Right cardiac atrium (tissue), 5 donors: ENCODE data around the gene FITM2. TPM values are rescaled to one million over a fixed set of nuclear protein-coding genes. Genes with fewer than 3 reads are reported as not detected.
"Not testable (repeated sequence)": the region's sequence is repeated elsewhere in the genome, so short reads cannot be mapped to it uniquely, and the experiment has no call there.

Source experiments
- ATAC-seq, 2 donors: fragments of 200-7000 bp; cut with Tn5 transposase; one replicate each; pipeline versions ENCODE4 v1.8.0 to v1.9.1; 2020; ENCODE audit warnings: moderate library complexity in 2 of 2, mild to moderate bottlenecking in 1 of 2
- DNase-seq, 3 donors: peaks; one replicate each; pipeline ENCODE4 v3.0.0-alpha.2; 2020
- H3K27ac ChIP-seq: one replicate; pipeline ENCODE4 v1.5.1; 2013; ENCODE audit warnings: mild to moderate bottlenecking, low read length, control low read depth, moderate library complexity
- H3K27me3 ChIP-seq: one replicate; pipeline ENCODE4 v1.6.1; 2013; ENCODE audit not compliant: control insufficient read depth, insufficient read depth
- H3K4me1 ChIP-seq: one replicate; pipeline ENCODE4 v1.6.1; 2013; ENCODE audit warnings: low read length; ENCODE audit not compliant: control insufficient read depth, insufficient read depth
- H3K4me3 ChIP-seq: one replicate; pipeline ENCODE4 v1.5.1; 2013; ENCODE audit warnings: low read length, control low read depth
- H3K9me3 ChIP-seq: one replicate; pipeline ENCODE4 v1.6.1; 2013; ENCODE audit warnings: low read length; ENCODE audit not compliant: control insufficient read depth
- WGBS: extraction: QIAGEN DNeasy Blood & Tissue Kit; methylation state at CpG from one replicate; pipeline ENCODE4 v1.1.7; 2013; 5-methylcytosine and 5-hydroxymethylcytosine counted together
- intact Hi-C, 4 donors: fragments of 100-400 bp; cut with DNase I; formaldehyde crosslinking; loops; one replicate each; pipeline versions ENCODE4 v1.11.0 to v1.14.0; 2022 to 2023
- polyA plus RNA-seq: library from polyadenylated mRNA; stranded (reverse); fragments of 200-250 nt; gene quantifications from one replicate; pipeline ENCODE4 v1.2.3, GENCODE V29; 2013
- total RNA-seq, 4 donors: library from RNA; stranded (reverse); fragmentation: NEBNext Ultra II Directional; extraction: Animal tissue kit (Norgen Biotek cat#: 25700); gene quantifications; one replicate each; pipeline ENCODE4 v1.2.1, GENCODE V29; 2021
- donor health status: healthy with polysubstance abuse.
- donor health status: DM: no; HTN: yes; CAD: no.
- donor health status: DM: no; HTN: no; CAD: no.
- donor health status: DM: no; HTN: yes; CAD: no; lungs with severe emphysema.
- donor health status: DM: yes; HTN: yes; CAD: no.

FITM2 gene
- total and polyA plus RNA-seq, 5 donors: 57.1 to 150 (median 143) TPM

DNA sequence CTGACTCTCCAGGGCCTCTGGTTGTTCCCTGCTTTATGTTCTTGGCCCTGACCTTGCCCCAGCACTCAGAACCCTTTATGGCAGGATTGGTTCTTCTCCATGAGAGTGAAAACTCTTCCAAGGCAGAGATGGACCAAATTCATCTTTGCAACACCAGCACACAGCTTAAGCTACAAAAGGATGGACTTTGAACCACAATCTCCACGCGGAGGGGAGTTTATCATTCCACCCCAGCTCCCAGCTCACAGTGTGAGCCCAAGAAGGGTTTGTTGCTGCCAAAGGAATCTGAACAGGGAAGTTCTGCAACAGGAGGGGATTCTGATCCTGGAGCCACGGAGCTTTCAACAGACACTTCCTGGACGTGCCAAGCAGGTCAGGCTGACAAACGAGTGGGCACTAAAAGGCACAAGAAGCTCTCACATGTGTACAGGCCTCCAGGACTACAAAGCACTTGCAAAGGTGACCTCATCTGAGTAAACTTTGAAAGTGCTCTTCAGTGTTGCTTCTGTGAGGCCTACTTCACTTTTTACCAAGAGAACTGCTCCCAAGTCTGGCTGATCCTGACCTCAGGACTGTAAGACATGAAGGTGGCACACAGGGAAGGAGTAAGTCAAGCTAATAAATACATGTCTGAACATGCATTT is 8.9 kb downstream of the FITM2 start:
- DNase-seq: no peak
- intact Hi-C loops: no loop called here
- H3K27me3 ChIP-seq: no peaks in the 10 kb centered on the region
- H3K4me3 ChIP-seq: no peak overlapping the region
- ATAC-seq: peak; percentile 38 to 58
- peak overlapping the region; percentile 77 for H3K27ac ChIP-seq
- 42% methylated on average over 5 of the region's 5 CpGs for WGBS
- no peaks in the 10 kb centered on the region for H3K9me3 ChIP-seq
- H3K4me1 ChIP-seq: peaks cover 10% of the 10 kb centered on the region

DNA sequence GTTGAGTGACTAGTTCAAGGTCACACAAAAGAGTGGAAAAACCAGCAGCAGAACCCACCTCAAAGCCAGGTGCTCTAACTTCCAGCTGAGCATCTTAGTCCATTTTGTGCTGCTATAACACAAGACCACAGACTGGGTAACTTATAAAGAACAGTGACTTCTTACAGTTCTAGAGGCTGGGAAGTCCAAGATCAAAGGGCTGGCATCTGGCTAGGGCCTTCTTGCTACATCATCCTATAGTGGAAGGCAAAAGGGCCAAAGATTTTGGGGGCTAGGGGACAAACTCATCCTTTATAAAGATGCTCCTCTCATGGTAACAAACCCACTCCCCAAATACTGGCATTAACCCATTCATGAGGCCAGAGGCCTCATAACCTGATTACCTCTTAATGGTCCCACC is 9.7 kb downstream of the FITM2 start:
- H3K4me1 ChIP-seq: peaks cover 10% of the 10 kb centered on the region

DNA sequence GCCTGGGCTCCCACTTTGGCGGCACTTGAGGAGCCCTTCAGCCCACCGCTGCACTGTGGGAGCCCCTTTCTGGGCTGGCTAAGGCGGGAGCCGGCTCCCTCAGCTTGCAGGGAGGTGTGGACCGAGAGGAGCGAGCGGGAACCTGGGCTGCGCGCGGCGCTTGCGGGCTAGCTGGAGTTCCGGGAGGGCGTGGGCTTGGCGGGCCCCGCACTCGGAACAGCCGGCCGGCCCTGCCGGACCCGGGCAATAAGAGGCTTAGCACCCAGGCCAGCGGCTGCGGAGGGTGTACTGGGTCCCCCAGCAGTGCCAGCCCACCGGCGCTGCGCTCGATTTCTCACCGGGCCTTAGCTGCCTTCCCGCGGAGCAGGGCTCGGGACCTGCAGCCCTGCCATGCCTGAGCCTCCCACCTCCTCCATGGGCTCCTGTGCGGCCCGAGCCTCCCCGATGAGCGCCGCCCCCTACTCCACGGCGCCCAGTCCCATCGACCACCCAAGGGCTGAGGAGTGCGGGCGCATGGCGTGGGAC is 11.9 kb downstream of the FITM2 start:
- ATAC-seq, H3K9me3 ChIP-seq, H3K4me3 ChIP-seq, H3K27me3 ChIP-seq, H3K27ac ChIP-seq, H3K4me1 ChIP-seq, intact Hi-C loops, DNase-seq: not testable (repeated sequence)
- 90% methylated on average over 41 of the region's 42 CpGs for WGBS

More for the DNA sequence above, 9.7 kb downstream of the FITM2 start:
- Histone ChIP-seq H3K9me3 (no peaks in the 10 kb centered on the region), H3K27me3 (no peaks in the 10 kb centered on the region), H3K27ac (peak overlapping the region; percentile 43), H3K4me3 (no peak overlapping the region)
- no peak for ATAC-seq
- no peak for DNase-seq
- intact Hi-C loops: no loop called here

DNA sequence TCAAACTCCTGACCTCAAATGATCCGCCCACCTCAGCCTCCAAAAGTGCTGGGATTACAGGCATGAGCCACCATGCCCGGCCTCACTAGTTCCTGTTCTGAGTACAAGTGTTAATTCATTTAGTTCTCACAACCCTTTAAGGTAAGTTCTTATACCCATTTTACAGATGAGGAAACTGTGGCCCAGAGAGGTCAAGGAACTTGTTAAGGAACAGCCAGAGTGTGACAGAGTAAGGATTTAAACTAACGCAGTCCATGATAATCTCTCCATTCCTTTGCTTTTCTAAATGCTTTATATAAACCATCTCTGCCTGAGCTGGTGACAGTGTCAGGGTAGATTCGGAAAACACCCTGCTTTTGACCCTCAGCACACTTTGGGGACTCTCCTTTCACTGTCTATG is 13.3 kb downstream of the FITM2 start:
- no peak overlapping the region for H3K4me3 ChIP-seq
- ATAC-seq (no peak), DNase-seq (no peak)
- no peaks in the 10 kb centered on the region for H3K27me3 ChIP-seq
- H3K4me1 ChIP-seq: peaks cover 2% of the 10 kb centered on the region
- WGBS: 93% methylated on average over 4 of the region's 4 CpGs
- H3K9me3 ChIP-seq: no peaks in the 10 kb centered on the region
- H3K27ac ChIP-seq: no peak overlapping the region
- intact Hi-C loops: no loop called here

DNA sequence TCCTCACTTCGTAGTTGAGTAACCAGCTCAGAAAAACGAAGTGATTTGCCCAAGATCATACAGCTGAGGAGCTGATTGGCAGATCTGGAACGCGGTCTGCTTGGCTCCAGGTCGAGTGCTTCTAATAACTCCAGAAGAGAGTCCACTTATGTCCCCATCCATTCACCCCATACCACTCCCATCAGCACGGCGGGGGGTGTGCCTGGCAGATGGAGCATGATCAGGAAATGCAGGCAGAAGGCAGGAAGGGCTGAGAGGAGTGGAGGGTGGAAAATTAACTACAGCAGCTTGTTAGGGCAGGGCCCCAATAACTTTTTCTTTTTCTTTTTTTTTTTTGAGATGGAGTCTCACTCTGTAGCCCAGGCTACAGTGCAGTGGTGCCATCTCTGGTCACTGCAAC is 15.0 kb downstream of the FITM2 start:
- H3K27ac ChIP-seq: no peak overlapping the region
- intact Hi-C loops: no loop called here
- H3K4me1 ChIP-seq: no peaks in the 10 kb centered on the region
- ATAC-seq (peak; percentile 47 to 76), DNase-seq (peak in 2 of 3 donors; percentile 63 to 65)
- WGBS: 61% methylated on average over 7 of the region's 7 CpGs
- H3K4me3 ChIP-seq: no peak overlapping the region
- H3K27me3 ChIP-seq: no peaks in the 10 kb centered on the region
- H3K9me3 ChIP-seq: no peaks in the 10 kb centered on the region

DNA sequence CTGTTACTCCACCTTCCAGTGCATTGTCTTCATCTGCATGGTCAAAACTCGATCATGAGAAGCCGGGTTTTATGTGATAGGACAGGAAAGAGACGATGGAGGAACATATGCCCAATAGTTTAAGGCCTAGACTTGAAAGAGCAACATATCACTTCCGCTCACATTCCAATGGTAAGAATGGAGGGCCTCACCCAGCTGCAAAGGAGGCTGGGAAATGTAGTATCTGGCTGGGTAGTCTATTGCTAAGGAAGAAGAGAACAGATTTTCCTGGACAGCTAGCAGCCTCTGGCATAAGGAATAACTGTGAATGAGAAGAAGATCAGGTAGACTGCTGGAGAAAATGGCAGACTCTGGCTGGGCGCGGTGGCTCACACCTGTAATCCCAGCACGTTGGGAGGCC is 19.2 kb downstream of the FITM2 start:
- intact Hi-C loops: no loop called here
- no peak overlapping the region for H3K27ac ChIP-seq
- peaks cover 5% of the 10 kb centered on the region for H3K4me1 ChIP-seq
- H3K9me3 ChIP-seq: no peaks in the 10 kb centered on the region
- 86% methylated on average over 7 of the region's 7 CpGs for WGBS
- no peak overlapping the region for H3K4me3 ChIP-seq
- DNase-seq (no peak), ATAC-seq (no peak)
- H3K27me3 ChIP-seq: no peaks in the 10 kb centered on the region

DNA sequence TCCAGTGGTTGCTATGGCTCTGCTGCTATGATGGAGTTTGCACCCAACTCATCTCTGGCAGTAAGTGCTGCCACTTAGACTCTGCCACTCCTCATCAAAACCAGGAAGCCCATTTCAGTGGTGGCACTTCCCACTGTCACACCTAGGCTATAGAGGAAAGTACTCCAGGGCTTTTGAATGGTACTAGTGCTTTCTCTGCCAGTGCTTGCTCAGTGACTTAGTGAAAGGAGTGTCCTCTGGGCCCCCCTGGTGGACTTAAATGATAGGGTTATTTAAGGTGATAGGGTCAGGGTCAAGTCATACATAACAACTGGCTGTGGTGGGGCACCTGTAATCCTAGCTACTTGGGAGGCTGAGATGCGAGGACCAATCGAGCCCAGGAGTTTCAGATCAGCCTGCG is 22.8 kb downstream of the FITM2 start:
- ATAC-seq (peak; percentile 57 to 75), DNase-seq (no peak)
- Histone ChIP-seq H3K27me3 (no peaks in the 10 kb centered on the region), H3K4me1 (peaks cover 5% of the 10 kb centered on the region), H3K9me3 (no peaks in the 10 kb centered on the region), H3K4me3 (no peak overlapping the region), H3K27ac (no peak overlapping the region)
- intact Hi-C loops: no loop called here
- 95% methylated on average over 3 of the region's 3 CpGs for WGBS

DNA sequence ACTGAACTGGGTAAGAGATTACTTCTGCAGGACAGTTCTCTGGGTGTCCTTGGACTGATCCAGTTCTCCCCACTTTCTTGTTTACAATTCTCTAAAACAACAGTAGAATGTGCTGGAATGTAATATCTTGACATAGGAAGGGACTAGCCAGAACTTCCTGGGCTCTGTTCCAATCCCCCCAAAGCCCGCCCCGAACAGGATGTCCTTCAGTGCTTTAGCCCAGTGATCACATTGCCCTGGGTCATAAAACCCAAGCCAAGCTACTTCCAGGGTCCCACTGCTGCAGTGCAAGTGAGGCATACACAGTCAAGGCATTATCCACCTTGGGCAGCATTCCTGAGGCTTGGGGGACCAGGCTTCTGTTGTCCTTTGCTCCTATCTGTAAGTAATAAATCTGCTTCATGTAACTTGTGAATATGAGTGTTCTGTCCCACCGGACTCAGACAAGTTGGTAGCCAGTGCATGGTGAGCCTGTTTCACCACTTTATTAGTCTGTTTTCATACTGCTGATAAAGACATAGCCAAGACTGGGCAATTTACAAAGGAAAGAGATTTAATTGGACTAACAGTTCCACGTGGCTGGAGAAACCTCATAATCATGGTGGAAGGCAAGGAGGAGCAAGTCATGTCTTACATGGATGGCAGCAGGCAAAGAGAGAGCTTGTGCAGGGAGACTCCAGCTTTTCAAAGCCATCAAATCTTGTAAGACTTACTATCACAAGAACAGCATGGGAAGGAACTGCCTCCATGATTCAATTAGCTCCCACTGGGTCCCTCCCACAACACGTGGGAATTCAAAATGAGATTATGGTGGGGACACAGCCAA is 23.5 kb downstream of the FITM2 start:
- intact Hi-C loops: no loop called here
- peak; percentile 66 to 70 for ATAC-seq
- no peaks in the 10 kb centered on the region for H3K27me3 ChIP-seq
- DNase-seq: peak in 2 of 3 donors; percentile 68 to 73
- H3K4me3 ChIP-seq: no peak overlapping the region
- H3K4me1 ChIP-seq: peaks cover 5% of the 10 kb centered on the region
- 47% methylated on average over 5 of the region's 5 CpGs for WGBS
- H3K27ac ChIP-seq: peak overlapping the region; percentile 3
- no peaks in the 10 kb centered on the region for H3K9me3 ChIP-seq

DNA sequence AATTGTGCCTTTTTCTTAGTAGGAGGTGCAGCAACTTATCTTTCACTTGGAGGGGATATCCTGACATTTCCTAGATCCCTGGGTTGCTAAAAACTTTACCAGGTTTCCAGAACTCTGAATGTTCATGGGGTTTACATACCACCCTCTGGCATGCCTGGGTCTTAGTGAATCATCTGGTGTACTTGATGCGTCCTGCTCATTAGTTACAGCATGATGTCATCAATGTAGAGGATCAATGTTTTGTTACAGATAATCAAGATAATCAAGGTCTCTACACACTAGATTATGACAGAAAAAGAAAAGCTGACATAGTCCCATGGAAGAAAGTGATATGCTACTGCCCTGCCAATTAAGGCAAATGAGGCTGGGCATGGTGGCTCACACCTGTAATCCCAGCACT is 27.0 kb downstream of the FITM2 start:
- H3K4me1 ChIP-seq: peaks cover 5% of the 10 kb centered on the region
- 82% methylated on average over 1 of the region's 1 CpG for WGBS

DNA sequence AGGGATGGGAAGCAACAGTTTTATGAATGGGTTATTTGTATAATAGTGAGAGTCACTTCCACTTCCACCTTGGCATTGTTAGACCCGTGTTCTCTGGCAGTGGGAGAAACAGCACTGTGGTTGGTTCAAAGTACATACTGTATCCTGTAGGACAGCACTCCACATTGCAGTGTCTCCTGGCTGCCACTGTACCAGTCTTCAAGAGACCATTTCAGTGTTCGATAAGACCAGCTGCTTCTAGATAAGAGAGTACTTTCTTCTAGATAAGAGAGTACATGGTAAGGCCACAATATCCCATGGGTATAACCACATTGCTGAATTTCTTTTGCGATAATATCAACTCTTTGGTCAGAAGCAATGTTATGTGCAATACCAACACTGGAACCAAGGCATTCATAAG is 28.8 kb downstream of the FITM2 start:
- H3K27me3 ChIP-seq: no peaks in the 10 kb centered on the region
- no peak overlapping the region for H3K27ac ChIP-seq
- intact Hi-C loops: no loop called here
- DNase-seq (no peak), ATAC-seq (peak in 1 of 2 donors; percentile 64)
- no peak overlapping the region for H3K4me3 ChIP-seq
- WGBS: 50% methylated on average over 3 of the region's 3 CpGs
- peaks cover 2% of the 10 kb centered on the region for H3K4me1 ChIP-seq
- H3K9me3 ChIP-seq: no peaks in the 10 kb centered on the region

More for the DNA sequence above, 27.0 kb downstream of the FITM2 start:
- no peak for ATAC-seq
- Histone ChIP-seq H3K27me3 (no peaks in the 10 kb centered on the region), H3K9me3 (no peaks in the 10 kb centered on the region), H3K4me3 (no peak overlapping the region), H3K27ac (no peak overlapping the region)
- DNase-seq: no peak
- intact Hi-C loops: no loop called here

DNA sequence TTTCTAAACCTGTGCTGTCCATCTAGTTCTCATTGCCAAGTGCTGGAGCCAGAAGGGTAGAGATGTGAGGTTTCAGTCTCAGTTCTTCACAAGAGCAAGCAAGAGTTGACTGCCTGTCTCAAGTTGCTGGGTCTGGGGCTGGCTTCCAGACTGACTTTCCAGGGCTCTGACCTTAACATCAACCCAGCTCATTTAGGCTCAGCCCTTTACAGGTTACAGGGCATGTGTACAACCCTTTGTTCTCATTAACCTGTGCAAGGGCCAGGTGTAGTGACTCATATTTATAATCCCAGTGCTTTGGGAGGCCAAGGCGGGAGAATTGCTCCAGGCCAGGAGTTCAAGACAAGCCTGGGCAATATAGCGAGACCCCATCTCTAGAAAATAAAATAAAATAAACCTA is 30.6 kb downstream of the FITM2 start:
- Histone ChIP-seq H3K27ac (no peak overlapping the region), H3K4me3 (no peak overlapping the region), H3K27me3 (no peaks in the 10 kb centered on the region), H3K9me3 (no peaks in the 10 kb centered on the region), H3K4me1 (no peaks in the 10 kb centered on the region)
- no peak for ATAC-seq
- 99% methylated on average over 2 of the region's 2 CpGs for whole genome bisulfite sequencing
- intact Hi-C loops: no loop called here
- DNase-seq: no peak
